Spleen (tissue), 3 donors: Measurements from ENCODE around the gene SREBF2.

Experiments
- POLR2A ChIP-seq, 3 donors: fragments of 450-650 bp; IDR thresholded peaks; one replicate each; pipeline ENCODE4 v1.5.1; 2017; ENCODE audit warnings: antibody characterized with exemption in 3 of 3, mild to moderate bottlenecking in 1 of 3
- POLR2AphosphoS5 ChIP-seq, 3 donors: sonication (generic); formaldehyde crosslinking; IDR thresholded peaks; one replicate each; pipeline ENCODE4 v1.5.1; 2017; ENCODE audit warnings: antibody characterized with exemption in 3 of 3

GRCh38 chr22:41922940-41923594, 90.2 kb downstream of the SREBF2 start:
- TF ChIP-seq POLR2A (IDR thresholded peaks at IDR 0.05) (no peak), POLR2AphosphoS5 (IDR thresholded peaks at IDR 0.05) (peak in 2 of 3 donors; percentile 42 to 68)
